Karpas-422 (cell line): ENCODE results near the gene PSPH. TPM values are rescaled to one million over a fixed set of nuclear protein-coding genes. Genes with fewer than 3 reads are reported as not detected.
"Not testable (repeated sequence)": the region's sequence is repeated elsewhere in the genome, so short reads cannot be mapped to it uniquely, and the experiment has no call there.

ENCODE experiments used
- DNase-seq: peaks from one replicate; pipeline ENCODE4 v3.0.0-alpha.2; 2015
- H2AFZ ChIP-seq: fragments of 200-600 bp; sonication (generic); 2 replicates; pipeline ENCODE4 v1.6.1; 2014; ENCODE audit warnings: antibody characterized with exemption, low read length, mixed read lengths
- H3K27ac ChIP-seq: fragments of 200-600 bp; sonication (generic); 2 replicates; pipeline ENCODE4 v1.5.1; 2014; ENCODE audit warnings: mild to moderate bottlenecking, low read length, moderate library complexity
- H3K27me3 ChIP-seq: fragments of 200-600 bp; sonication (generic); 2 replicates; pipeline ENCODE4 v1.6.1; 2014; ENCODE audit warnings: low read length, mixed read lengths
- H3K36me3 ChIP-seq: fragments of 200-600 bp; sonication (generic); 2 replicates; pipeline ENCODE4 v1.6.1; 2014; ENCODE audit warnings: low read length, mixed read lengths; ENCODE audit not compliant: insufficient read depth
- H3K4me1 ChIP-seq: fragments of 200-600 bp; sonication (generic); 2 replicates; pipeline ENCODE4 v1.6.1; 2014; ENCODE audit warnings: mild to moderate bottlenecking, low read length, mixed read lengths
- H3K4me2 ChIP-seq: fragments of 200-600 bp; sonication (generic); 2 replicates; pipeline ENCODE4 v1.6.1; 2014; ENCODE audit warnings: low read length, low read depth, mild to moderate bottlenecking; ENCODE audit not compliant: poor library complexity, severe bottlenecking
- H3K4me3 ChIP-seq: fragments of 200-600 bp; sonication (generic); 2 replicates; pipeline ENCODE4 v1.5.1; 2014; ENCODE audit warnings: mild to moderate bottlenecking, antibody characterized with exemption, low read length, mixed read lengths
- H3K79me2 ChIP-seq: fragments of 200-600 bp; sonication (generic); 2 replicates; pipeline ENCODE4 v1.6.1; 2014; ENCODE audit warnings: mild to moderate bottlenecking, low read length, mixed read lengths
- H3K9ac ChIP-seq: fragments of 200-600 bp; sonication (generic); 2 replicates; pipeline ENCODE4 v1.6.0; 2014; ENCODE audit warnings: low read length
- H3K9me2 ChIP-seq: fragments of 200-600 bp; sonication (generic), shearing (Covaris generic); replicated peaks from 2 replicates; pipeline ENCODE4 v1.6.0; 2014; ENCODE audit warnings: mild to moderate bottlenecking, low read length, moderate library complexity; ENCODE audit not compliant: insufficient read depth
- H3K9me3 ChIP-seq: fragments of 300-700, 200-600 bp; sonication (generic); 2 replicates; pipeline ENCODE4 v1.6.1; 2014; ENCODE audit warnings: low read length, mixed read lengths
- H4K20me1 ChIP-seq: fragments of 200-600 bp; sonication (generic); 2 replicates; pipeline ENCODE4 v1.6.1; 2014; ENCODE audit warnings: mild to moderate bottlenecking, antibody characterized with exemption, low read length, low read depth; ENCODE audit not compliant: insufficient read depth
- total RNA-seq: library from RNA; depleted of rRNA; stranded (reverse); fragments of >200 nt; shearing (Covaris generic); gene quantifications from 2 replicates; pipeline ENCODE4 v1.2.3, GENCODE V29; 2014; ENCODE audit warnings: low replicate concordance

Gene PSPH
- total RNA-seq, 1 experiment from 2014 or later: 121 TPM

DNA sequence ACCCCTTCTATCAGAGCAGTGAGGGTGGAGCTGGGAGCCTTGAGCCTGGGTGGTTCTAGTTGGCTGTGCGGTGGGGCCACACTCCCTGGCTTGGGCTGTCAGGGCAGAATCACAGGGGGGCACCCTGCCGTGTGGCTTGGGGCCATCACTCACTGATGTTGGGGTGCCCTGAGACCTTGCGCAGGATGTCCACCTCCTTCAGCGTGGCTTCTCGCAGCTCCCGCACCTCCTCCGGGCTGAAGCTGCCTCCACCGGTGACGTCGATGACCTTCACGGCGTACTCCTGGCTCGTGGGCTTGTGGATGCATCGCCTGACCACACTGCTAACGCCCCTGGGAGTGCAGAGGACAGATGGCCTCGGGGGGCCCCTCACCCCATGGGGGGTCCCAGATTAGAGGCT, 36.2 kb upstream of the PSPH start:
- H2AFZ ChIP-seq: no peak overlapping the region
- no peak overlapping the region for H3K4me3 ChIP-seq
- H3K27ac ChIP-seq: no peak overlapping the region
- no peaks in the 10 kb centered on the region for H3K27me3 ChIP-seq
- H3K9me2 ChIP-seq: no peaks in the 10 kb centered on the region
- peaks cover 26% of the 10 kb centered on the region for H3K4me1 ChIP-seq
- no peak overlapping the region for H3K4me2 ChIP-seq
- H3K9me3 ChIP-seq: no peaks in the 10 kb centered on the region
- DNase-seq: no peak
- H3K9ac ChIP-seq: no peak overlapping the region
- no peaks in the 10 kb centered on the region for H3K36me3 ChIP-seq
- H4K20me1 ChIP-seq: no peaks in the 10 kb centered on the region
- H3K79me2 ChIP-seq: no peaks in the 10 kb centered on the region

DNA sequence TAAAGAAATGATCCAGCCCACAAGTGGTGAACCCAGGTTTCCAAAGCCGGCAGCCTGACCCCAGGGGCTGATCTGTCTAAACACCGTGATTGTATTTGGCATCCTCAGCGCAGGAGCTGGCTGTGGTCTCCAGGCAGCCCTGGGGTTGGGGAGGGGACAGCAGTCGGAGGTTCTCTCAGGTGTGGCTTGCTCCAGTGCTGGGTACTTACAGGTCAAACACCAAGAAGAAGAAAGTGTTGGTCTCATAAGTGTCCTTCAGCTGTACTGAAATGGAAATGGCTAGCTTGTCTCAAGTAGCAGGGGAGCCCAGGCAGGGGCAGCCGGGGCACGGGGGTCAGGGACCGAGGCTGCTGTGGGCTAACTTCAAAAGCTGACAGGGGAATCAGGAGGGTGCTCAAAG, 35.5 kb upstream of the PSPH start:
- Histone ChIP-seq H3K9ac (no peak overlapping the region), H4K20me1 (no peaks in the 10 kb centered on the region), H3K9me3 (no peaks in the 10 kb centered on the region), H3K27me3 (no peaks in the 10 kb centered on the region), H3K27ac (no peak overlapping the region), H3K4me2 (no peak overlapping the region), H2AFZ (no peak overlapping the region), H3K4me1 (peaks cover 30% of the 10 kb centered on the region), H3K36me3 (no peaks in the 10 kb centered on the region), H3K9me2 (no peaks in the 10 kb centered on the region), H3K4me3 (no peak overlapping the region), H3K79me2 (no peaks in the 10 kb centered on the region)
- DNase-seq: no peak

DNA sequence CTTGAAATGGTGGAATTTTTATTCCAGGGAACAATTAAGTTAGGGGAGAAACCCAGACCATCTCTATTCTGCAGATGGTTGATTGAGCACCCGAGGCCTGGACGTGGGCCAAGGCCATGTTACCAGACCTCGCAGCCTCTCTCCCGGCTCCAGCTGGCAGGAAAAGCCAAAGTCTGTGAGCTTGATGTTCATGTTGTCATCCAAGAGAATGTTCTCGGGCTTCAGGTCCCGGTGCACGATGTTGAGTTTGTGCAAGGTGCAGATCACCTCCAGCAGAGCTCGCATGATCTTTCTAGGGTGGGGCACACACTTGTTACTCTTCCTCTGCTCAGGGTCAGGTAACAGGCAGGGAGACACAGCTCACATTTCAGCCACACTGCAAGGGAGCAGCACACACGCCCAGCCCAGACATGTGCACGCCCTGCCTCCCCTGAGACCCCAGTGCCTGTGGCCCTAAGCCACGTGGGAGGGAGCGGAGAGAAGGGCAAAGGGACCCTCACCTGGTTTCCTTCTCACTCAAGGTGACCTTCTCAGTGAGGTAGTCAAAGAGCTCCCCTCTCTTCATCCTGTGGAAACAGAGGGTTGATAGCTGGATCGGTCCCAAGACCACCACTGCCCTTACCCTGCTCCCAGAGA, 32.0 kb upstream of the PSPH start:
- H2AFZ ChIP-seq: no peak overlapping the region
- peak overlapping the region; percentile 21 for H3K4me2 ChIP-seq
- H4K20me1 ChIP-seq: no peaks in the 10 kb centered on the region
- H3K79me2 ChIP-seq: no peaks in the 10 kb centered on the region
- no peaks in the 10 kb centered on the region for H3K27me3 ChIP-seq
- peak overlapping the region; percentile 34; the same call in 1 of the 2 replicates for H3K27ac ChIP-seq
- H3K4me3 ChIP-seq: no peak overlapping the region
- no peak overlapping the region; the same call in 1 of the 2 replicates for H3K9ac ChIP-seq
- H3K9me2 ChIP-seq: no peaks in the 10 kb centered on the region
- H3K9me3 ChIP-seq: no peaks in the 10 kb centered on the region
- H3K4me1 ChIP-seq: peaks cover 30% of the 10 kb centered on the region
- H3K36me3 ChIP-seq: peaks cover 8% of the 10 kb centered on the region; the same call in 1 of the 2 replicates
- DNase-seq: peak; percentile 65

DNA sequence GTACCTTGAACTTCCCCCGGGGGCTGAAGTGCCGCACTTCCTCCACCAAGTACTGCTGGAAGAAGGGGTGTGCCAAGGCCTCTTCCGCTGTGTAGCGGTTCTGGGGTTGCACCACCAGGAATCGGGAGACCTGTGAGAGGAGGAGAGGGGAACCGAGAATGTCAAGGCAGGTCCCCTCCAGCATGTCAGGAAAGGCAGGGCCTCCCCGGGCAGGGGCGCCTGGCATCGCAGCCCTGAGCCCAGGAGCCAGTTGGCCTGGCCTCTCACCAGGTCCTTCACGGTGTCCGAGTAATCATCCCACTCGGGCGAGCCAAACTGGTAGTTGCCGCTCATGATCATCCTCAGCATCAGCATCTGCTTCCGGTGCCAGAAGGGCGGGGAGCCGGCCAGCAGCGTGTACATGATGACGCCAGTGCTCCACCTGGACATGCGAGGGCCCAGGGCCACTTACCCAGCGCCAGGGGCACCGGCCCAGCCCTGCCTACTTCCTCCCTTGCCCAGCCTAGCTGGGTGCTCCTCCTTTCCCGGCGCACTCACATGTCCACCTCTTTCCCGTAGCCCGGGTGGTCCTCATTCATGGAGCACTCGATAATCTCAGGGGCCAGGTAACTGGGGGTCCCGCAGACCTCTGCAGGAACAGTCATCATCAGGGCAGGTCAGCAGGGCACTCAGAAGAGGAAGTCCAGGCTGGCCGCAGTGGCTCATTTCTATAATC, 30.5 kb upstream of the PSPH start:
- Histone ChIP-seq H3K4me1 (peaks cover 30% of the 10 kb centered on the region), H3K79me2 (no peaks in the 10 kb centered on the region), H3K9me3 (no peaks in the 10 kb centered on the region), H2AFZ (no peak overlapping the region), H3K27ac (no peak overlapping the region), H3K36me3 (peaks cover 8% of the 10 kb centered on the region; the same call in 1 of the 2 replicates), H3K27me3 (no peaks in the 10 kb centered on the region), H4K20me1 (no peaks in the 10 kb centered on the region), H3K4me3 (no peak overlapping the region), H3K9ac (no peak overlapping the region), H3K9me2 (no peaks in the 10 kb centered on the region), H3K4me2 (no peak overlapping the region)
- DNase-seq: no peak

DNA sequence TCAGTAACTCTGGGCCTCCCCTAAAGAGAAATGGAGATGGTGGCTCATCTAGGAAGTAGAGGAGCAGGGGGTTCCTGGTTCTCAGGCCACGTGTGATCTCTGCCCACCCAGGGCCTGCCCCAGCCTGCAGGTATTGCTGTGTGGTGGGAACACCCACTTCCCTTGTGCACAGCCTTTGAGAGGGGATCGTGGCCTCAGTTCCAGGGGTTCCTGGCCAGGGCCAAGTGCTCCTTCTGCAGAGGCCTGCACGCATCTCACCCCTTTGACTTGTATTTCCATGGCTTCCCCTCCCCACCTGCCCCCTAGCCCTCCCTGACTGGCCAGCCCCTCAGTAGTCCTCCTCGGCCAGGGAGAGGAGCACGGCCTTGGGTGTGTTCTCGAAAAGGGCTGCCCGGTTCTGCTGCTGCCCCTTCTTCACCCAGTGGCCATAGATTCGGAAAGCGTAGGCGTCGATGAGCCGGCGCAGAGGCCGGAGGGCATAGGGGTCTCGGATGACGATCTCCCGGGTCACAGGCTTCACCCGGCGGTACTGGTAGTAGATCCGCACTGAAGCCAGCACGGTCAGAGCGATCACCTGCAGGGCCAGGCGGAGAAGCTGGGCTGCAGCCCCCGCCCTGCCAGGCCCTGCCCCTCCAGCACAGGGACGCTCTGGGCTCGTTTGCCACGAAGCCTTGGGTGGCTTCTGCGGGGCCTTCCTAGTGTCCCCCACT, 29.6 kb upstream of the PSPH start:
- H3K9ac ChIP-seq, H2AFZ ChIP-seq, H3K4me3 ChIP-seq, H3K79me2 ChIP-seq, H3K27me3 ChIP-seq, DNase-seq, H3K36me3 ChIP-seq, H3K9me2 ChIP-seq, H3K4me2 ChIP-seq, H3K9me3 ChIP-seq, H4K20me1 ChIP-seq, H3K27ac ChIP-seq: not testable (repeated sequence)
- peaks cover 30% of the 10 kb centered on the region for H3K4me1 ChIP-seq

DNA sequence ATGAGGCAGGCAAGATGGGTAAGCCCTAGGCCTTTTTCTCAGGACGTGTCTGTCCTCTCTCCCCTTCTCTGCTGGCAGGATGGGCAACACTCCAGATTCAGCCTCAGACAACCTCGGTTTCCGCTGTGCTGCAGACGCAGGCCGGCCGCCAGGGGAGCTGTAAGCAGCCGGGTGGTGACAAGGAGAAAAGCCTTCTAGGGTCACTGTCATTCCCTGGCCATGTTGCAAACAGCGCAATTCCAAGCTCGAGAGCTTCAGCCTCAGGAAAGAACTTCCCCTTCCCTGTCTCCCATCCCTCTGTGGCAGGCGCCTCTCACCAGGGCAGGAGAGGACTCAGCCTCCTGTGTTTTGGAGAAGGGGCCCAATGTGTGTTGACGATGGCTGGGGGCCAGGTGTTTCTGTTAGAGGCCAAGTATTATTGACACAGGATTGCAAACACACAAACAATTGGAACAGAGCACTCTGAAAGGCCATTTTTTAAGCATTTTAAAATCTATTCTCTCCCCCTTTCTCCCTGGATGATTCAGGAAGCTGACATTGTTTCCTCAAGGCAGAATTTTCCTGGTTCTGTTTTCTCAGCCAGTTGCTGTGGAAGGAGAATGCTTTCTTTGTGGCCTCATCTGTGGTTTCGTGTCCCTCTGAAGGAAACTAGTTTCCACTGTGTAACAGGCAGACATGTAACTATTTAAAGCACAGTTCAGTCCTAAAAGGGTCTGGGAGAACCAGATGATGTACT, 28.4 kb upstream of the PSPH start:
- Histone ChIP-seq H4K20me1 (no peaks in the 10 kb centered on the region), H3K27me3 (no peaks in the 10 kb centered on the region), H2AFZ (no peak overlapping the region), H3K4me3 (no peak overlapping the region), H3K79me2 (no peaks in the 10 kb centered on the region), H3K4me1 (peaks cover 25% of the 10 kb centered on the region), H3K4me2 (no peak overlapping the region), H3K9me3 (no peaks in the 10 kb centered on the region), H3K27ac (no peak overlapping the region), H3K36me3 (peaks cover 10% of the 10 kb centered on the region; the same call in 1 of the 2 replicates), H3K9ac (no peak overlapping the region), H3K9me2 (no peaks in the 10 kb centered on the region)
- DNase-seq: no peak

DNA sequence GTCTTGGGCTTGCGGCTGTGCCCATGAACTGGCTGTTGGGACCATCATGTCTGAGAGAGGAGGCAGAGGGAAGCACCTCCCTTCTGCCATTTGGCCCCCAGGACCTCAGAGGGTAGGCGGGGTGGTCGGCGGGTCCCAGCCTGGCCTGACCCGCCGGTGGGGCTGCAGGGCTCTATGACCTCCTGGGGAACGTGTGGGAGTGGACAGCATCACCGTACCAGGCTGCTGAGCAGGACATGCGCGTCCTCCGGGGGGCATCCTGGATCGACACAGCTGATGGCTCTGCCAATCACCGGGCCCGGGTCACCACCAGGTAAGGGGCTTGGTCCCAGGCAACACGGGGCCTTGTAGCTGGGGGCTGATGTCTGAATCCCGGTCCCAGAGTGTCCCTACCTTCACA, 27.0 kb upstream of the PSPH start:
- Histone ChIP-seq H2AFZ (no peak overlapping the region), H3K36me3 (peaks cover 12% of the 10 kb centered on the region; the same call in 1 of the 2 replicates), H3K27me3 (no peaks in the 10 kb centered on the region), H3K9ac (no peak overlapping the region), H3K27ac (no peak overlapping the region), H3K4me2 (no peak overlapping the region), H3K9me2 (no peaks in the 10 kb centered on the region), H3K4me1 (peaks cover 11% of the 10 kb centered on the region), H3K79me2 (no peaks in the 10 kb centered on the region), H3K9me3 (no peaks in the 10 kb centered on the region), H4K20me1 (no peaks in the 10 kb centered on the region), H3K4me3 (no peak overlapping the region)
- no peak for DNase-seq

DNA sequence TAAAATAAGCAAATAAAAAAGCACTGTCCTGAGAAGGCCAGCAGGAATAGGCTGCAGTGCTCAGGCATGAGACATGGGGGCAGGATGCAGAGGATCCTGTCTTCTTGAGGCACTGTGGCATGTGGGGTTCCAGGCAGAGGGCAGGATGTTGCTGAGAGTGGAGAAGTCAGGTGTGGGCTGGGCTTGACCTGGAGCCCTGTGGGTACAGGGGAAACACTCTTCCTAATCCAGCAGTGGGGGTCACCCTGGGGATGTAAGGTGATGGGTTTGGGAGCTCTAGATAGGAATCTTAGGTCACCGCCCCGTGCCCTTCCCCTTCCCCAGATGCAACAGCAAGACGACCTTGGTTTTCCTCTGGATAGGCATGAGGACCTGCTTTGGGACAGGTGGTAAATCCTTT, 26.4 kb upstream of the PSPH start:
- Histone ChIP-seq H3K4me1 (peaks cover 6% of the 10 kb centered on the region), H2AFZ (no peak overlapping the region), H3K9me3 (no peaks in the 10 kb centered on the region), H3K36me3 (peaks cover 16% of the 10 kb centered on the region; the same call in 1 of the 2 replicates), H3K9ac (no peak overlapping the region), H3K9me2 (no peaks in the 10 kb centered on the region), H3K27ac (no peak overlapping the region), H3K79me2 (no peaks in the 10 kb centered on the region), H4K20me1 (no peaks in the 10 kb centered on the region), H3K4me3 (no peak overlapping the region), H3K27me3 (no peaks in the 10 kb centered on the region), H3K4me2 (no peak overlapping the region)
- no peak for DNase-seq
